Peyer's patch (tissue), 4 donors: ENCODE measurements around the gene HMCN1. TPM values are rescaled to one million over a fixed set of nuclear protein-coding genes. Genes with fewer than 3 reads are reported as not detected.

Experiments used
- DNase-seq, 3 donors: peaks; one replicate each; pipeline ENCODE4 v3.0.0-alpha.2; 2017 to 2019
- H3K27ac ChIP-seq, 4 donors: fragments of 200-600 bp; sonication (generic); one replicate each; pipeline ENCODE4 v1.5.1; 2016 to 2019
- H3K27me3 ChIP-seq, 2 donors: fragments of 200-600 bp; sonication (generic); one replicate each; pipeline ENCODE4 v1.5.1; 2019
- H3K36me3 ChIP-seq, 3 donors: fragments of 200-600 bp; sonication (generic); one replicate each; pipeline ENCODE4 v1.5.1; 2016 to 2019
- H3K4me1 ChIP-seq, 4 donors: fragments of 200-600 bp; sonication (generic); one replicate each; pipeline ENCODE4 v1.5.1; 2016 to 2019
- H3K4me3 ChIP-seq, 4 donors: fragments of 200-600 bp; sonication (generic); 1 replicate in 3 of 4; 2 replicates in 1 of 4; pipeline ENCODE4 v1.5.1; 2016 to 2019; ENCODE audit warnings: mild to moderate bottlenecking in 1 of 4
- H3K9me3 ChIP-seq, 4 donors: fragments of 200-600 bp; sonication (generic); one replicate each; pipeline ENCODE4 v1.5.1; 2016 to 2019; ENCODE audit warnings: mild to moderate bottlenecking in 1 of 4
- POLR2A ChIP-seq, 2 donors: fragments of 450-650 bp; IDR thresholded peaks; one replicate each; pipeline ENCODE4 v1.5.1; 2017; ENCODE audit warnings: antibody characterized with exemption in 2 of 2, mild to moderate bottlenecking in 2 of 2, moderate library complexity in 2 of 2
- total RNA-seq, 4 donors: library from RNA; depleted of rRNA; stranded (reverse); fragments of >200 nt; gene quantifications; one replicate each; pipeline ENCODE4 v1.1.0, GENCODE V29; 2016
- TF ChIP-seq, protein P1 (sequence below), 6 experiments: fragments of 450-650 bp in 4 of 6; fragments of 200-600 bp in 2 of 6; sonication (generic) in 1 of 6; IDR thresholded peaks; one replicate each; pipeline ENCODE4 v1.5.1; 2017 to 2019; ENCODE audit warnings: antibody characterized with exemption in 6 of 6, mild to moderate bottlenecking in 3 of 6, moderate library complexity in 1 of 6

Gene HMCN1
- total RNA-seq, 4 donors from 2014 or later: 1.5 to 18.2 (median 7.1) TPM

DNA sequence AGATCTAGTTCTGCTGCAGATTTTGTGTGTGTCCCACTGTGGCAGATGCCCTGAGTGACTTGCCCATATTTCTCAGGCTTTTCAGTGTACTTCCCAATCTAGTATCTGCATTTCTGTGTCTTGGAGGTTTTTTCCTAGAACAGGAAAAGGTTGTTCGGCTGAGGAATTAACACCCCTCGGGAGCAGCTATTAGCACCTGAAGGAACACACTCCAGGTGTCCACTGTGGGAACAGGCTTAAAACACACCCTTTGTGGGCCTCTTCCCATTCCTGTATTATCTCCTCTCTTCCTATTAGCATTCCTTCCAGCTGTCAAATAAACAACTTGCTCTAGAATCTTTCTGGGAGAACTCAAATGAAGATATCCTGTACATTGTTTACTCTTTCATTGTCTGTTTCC lies 178.3 kb downstream of the HMCN1 start:
- H3K4me1 ChIP-seq: no peaks in the 10 kb centered on the region
- no peaks in the 10 kb centered on the region for H3K27me3 ChIP-seq
- H3K4me3 ChIP-seq: no peak overlapping the region
- TF ChIP-seq POLR2A (IDR thresholded peaks at IDR 0.05): no peak
- TF ChIP-seq, protein P1, sequence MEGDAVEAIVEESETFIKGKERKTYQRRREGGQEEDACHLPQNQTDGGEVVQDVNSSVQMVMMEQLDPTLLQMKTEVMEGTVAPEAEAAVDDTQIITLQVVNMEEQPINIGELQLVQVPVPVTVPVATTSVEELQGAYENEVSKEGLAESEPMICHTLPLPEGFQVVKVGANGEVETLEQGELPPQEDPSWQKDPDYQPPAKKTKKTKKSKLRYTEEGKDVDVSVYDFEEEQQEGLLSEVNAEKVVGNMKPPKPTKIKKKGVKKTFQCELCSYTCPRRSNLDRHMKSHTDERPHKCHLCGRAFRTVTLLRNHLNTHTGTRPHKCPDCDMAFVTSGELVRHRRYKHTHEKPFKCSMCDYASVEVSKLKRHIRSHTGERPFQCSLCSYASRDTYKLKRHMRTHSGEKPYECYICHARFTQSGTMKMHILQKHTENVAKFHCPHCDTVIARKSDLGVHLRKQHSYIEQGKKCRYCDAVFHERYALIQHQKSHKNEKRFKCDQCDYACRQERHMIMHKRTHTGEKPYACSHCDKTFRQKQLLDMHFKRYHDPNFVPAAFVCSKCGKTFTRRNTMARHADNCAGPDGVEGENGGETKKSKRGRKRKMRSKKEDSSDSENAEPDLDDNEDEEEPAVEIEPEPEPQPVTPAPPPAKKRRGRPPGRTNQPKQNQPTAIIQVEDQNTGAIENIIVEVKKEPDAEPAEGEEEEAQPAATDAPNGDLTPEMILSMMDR (IDR thresholded peaks at IDR 0.05): no peak
- H3K27ac ChIP-seq: no peak overlapping the region
- H3K9me3 ChIP-seq: no peaks in the 10 kb centered on the region
- DNase-seq: no peak
- no peaks in the 10 kb centered on the region for H3K36me3 ChIP-seq

DNA sequence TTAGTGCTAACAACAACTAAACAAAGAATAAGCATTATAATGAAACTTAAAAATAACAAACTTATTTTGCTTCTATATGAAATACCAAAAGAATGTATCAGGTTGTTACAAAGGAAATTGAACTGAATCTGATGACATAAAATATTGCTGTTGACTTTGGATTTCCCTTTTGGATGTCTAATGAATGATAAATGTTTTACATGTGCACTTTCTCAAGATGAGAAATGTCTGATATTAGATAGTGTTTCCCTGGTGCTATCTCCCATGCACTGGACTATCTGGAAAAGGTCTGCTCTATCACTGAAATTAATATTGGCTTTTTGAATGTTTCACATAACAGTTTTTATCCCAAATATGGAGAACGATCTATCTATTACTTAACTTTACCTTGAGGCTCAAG lies 179.9 kb downstream of the HMCN1 start:
- H3K27ac ChIP-seq: no peak overlapping the region
- no peaks in the 10 kb centered on the region for H3K9me3 ChIP-seq
- no peaks in the 10 kb centered on the region for H3K4me1 ChIP-seq
- H3K4me3 ChIP-seq: no peak overlapping the region
- no peak for TF ChIP-seq POLR2A (IDR thresholded peaks at IDR 0.05)
- no peaks in the 10 kb centered on the region for H3K36me3 ChIP-seq
- no peaks in the 10 kb centered on the region for H3K27me3 ChIP-seq
- no peak for DNase-seq

DNA sequence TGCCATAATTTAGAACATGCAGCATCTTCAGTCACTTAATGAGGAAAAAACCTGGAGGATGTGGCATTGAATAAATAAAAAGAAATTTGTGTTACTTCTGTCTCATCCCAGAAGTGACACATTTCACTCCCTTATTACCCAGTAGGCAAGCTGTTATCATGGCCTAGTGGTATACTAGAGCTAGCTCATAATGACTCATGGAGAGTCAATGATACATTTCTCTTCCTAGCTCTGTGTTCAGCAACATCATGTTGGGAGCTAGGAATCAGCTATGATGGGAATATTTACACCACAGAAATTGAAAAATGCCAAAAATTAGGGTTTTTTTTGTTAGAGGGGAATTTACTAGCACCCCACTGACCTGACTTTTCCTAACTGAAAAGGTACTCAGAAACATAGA lies 182.7 kb downstream of the HMCN1 start:
- DNase-seq: no peak
- Histone ChIP-seq H3K36me3 (no peaks in the 10 kb centered on the region), H3K27ac (no peak overlapping the region), H3K4me3 (no peak overlapping the region), H3K9me3 (no peaks in the 10 kb centered on the region), H3K27me3 (no peaks in the 10 kb centered on the region), H3K4me1 (no peaks in the 10 kb centered on the region)
- no peak for TF ChIP-seq POLR2A (IDR thresholded peaks at IDR 0.05)
- TF ChIP-seq, protein P1 (IDR thresholded peaks at IDR 0.05): no peak

DNA sequence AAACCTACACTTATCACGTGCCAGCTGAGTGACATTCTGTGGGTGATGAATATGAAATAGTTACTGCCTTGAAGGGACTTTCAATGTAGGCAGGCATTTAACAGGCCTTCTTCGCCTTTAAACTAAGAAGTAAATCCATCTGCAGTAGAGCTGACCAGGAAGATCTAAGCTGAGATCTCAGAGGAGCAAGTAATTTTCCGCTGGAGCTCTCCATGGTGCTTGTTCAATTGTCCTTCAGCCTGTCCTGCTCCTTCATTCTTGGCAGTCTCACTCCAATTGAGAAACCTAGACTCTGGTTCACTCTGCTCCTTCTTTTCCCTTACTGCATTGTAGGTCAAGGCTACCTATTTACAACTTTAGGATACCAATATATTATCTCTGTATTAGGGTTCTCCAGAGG lies 183.5 kb downstream of the HMCN1 start:
- no peaks in the 10 kb centered on the region for H3K36me3 ChIP-seq
- TF ChIP-seq POLR2A (IDR thresholded peaks at IDR 0.05): no peak
- TF ChIP-seq, protein P1 (IDR thresholded peaks at IDR 0.05): no peak
- H3K4me3 ChIP-seq: no peak overlapping the region
- H3K27ac ChIP-seq: no peak overlapping the region
- DNase-seq: no peak
- no peaks in the 10 kb centered on the region for H3K9me3 ChIP-seq
- H3K27me3 ChIP-seq: no peaks in the 10 kb centered on the region
- H3K4me1 ChIP-seq: no peaks in the 10 kb centered on the region

DNA sequence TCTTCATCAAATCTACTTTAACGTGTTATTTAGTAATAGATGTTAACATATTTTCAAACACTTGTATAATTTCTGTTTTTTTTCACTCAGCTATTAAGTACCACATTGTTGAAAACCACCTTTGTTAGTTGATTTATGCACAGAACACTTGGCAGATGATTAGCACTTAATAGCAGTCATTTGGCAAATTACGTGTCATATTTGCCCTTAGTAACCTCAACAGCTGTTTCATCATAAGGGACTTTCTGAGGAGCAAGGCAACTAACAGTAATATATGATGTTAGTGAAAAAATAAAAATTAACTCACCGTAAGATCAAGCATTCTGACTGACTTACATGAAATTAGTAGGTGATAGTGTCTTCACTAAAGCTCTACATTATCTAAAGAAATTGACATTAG lies 186.4 kb downstream of the HMCN1 start:
- no peaks in the 10 kb centered on the region for H3K4me1 ChIP-seq
- H3K27me3 ChIP-seq: no peaks in the 10 kb centered on the region
- no peaks in the 10 kb centered on the region for H3K9me3 ChIP-seq
- H3K36me3 ChIP-seq: no peaks in the 10 kb centered on the region
- no peak overlapping the region for H3K4me3 ChIP-seq
- TF ChIP-seq, protein P1 (IDR thresholded peaks at IDR 0.05): no peak
- TF ChIP-seq POLR2A (IDR thresholded peaks at IDR 0.05): no peak
- H3K27ac ChIP-seq: no peak overlapping the region
- DNase-seq: no peak

DNA sequence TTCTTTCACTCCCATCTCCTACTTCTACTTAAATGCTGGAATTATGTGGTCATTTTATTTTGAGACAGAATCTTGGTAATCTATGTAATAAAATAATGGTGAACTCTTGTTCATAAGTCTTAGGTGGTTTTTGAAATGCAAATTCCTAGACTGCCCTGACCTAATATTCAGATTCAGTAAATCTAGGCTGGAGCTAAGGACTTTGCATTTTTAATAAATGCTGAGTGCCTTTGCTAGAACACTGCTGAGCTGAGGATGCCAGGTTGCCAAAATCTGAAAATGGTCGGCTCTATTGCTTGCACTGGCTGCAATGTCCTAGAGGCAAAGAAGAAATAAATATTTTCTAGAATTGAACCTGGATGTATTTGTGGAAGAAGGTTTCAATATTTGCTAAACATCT lies 187.4 kb downstream of the HMCN1 start:
- no peak overlapping the region for H3K27ac ChIP-seq
- no peak overlapping the region for H3K4me3 ChIP-seq
- H3K36me3 ChIP-seq: no peaks in the 10 kb centered on the region
- no peak for DNase-seq
- TF ChIP-seq, protein P1 (IDR thresholded peaks at IDR 0.05): no peak
- no peak for TF ChIP-seq POLR2A (IDR thresholded peaks at IDR 0.05)
- H3K4me1 ChIP-seq: no peaks in the 10 kb centered on the region
- H3K27me3 ChIP-seq: no peaks in the 10 kb centered on the region
- no peaks in the 10 kb centered on the region for H3K9me3 ChIP-seq
